Measurements from ENCODE around the gene RIC3. TPM values are rescaled to one million over a fixed set of nuclear protein-coding genes. Genes with fewer than 3 reads are reported as not detected.
"Not testable (repeated sequence)": the region's sequence is repeated elsewhere in the genome, so short reads cannot be mapped to it uniquely, and the experiment has no call there.

RIC3 gene
- total and polyA plus RNA-seq, 12 donors: 4.7 to 17.0 (median 12.5) TPM

DNA sequence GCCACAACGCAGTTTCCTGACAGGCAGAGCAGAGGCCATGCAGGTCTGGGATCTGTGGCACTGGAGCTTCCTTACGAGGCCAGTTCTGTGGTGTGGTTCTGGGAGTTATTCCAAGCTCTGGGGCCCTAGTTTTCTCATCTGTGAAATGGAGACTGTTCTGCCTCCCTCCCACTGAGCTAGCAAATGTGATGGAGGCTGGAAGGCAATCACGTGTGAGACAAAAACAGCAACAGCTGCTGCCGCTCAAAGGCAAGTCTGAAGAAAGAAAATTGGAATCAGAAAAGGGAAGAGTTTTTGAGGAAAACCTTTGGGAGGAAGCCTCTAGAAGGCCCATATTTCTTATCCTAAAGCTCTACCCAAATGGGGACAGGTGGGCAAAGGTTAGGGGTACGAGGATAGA is 8.3 kb upstream of the RIC3 start:
- DNase-seq (no peak), ATAC-seq (no peak)
- Histone ChIP-seq H3K4me1 (no peaks in the 10 kb centered on the region), H3K27me3 (peaks cover 0 to 12% (median 0%) of the 10 kb centered on the region in 7 donors), H3K36me3 (no peaks in the 10 kb centered on the region), H3K4me3 (no peak overlapping the region), H3K27ac (no peak overlapping the region), H3K9me3 (no peaks in the 10 kb centered on the region)
- intact Hi-C loops (cut with DNase I): no loop called here
- TF ChIP-seq CTCF (IDR thresholded peaks at IDR 0.05): no peak
- WGBS, 2 donors: 40 to 46% methylated on average over 5 of the region's 5 CpGs

DNA sequence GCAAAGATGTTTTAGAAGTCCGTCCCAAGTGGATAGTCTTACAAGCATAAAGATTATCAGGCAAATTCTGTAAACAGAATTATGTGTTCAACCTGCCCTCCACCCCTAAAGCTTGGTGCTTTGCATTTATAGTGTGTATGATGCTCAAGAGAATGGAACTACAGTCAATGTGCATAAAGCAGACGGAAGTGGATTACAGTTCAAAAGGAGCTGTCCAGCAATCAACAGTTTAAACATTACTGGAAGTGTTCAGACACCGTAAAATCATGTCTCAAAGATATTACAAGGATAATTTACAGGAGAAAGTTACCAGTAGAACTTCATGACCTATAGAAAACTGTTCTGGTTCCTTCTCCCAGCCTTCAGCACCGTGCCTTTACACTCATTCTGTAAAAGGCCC is 1.0 kb downstream of the RIC3 start:
- TF ChIP-seq CTCF (IDR thresholded peaks at IDR 0.05): no peak
- intact Hi-C loops (cut with DNase I): no loop called here

GRCh38 chr11:8164746-8165145 is 4.1 kb downstream of the RIC3 start:
- Histone ChIP-seq H3K27me3 (peaks cover 0 to 35% (median 18%) of the 10 kb centered on the region in 7 donors), H3K4me1 (peaks cover 0 to 15% (median 0%) of the 10 kb centered on the region in 9 donors), H3K36me3 (no peaks in the 10 kb centered on the region), H3K27ac (no peak overlapping the region), H3K9me3 (no peaks in the 10 kb centered on the region), H3K4me3 (no peak overlapping the region)
- intact Hi-C loops (cut with DNase I): no loop called here
- ATAC-seq: no peak
- TF ChIP-seq CTCF (IDR thresholded peaks at IDR 0.05): no peak
- DNase-seq: no peak

More for the DNA sequence above, 1.0 kb downstream of the RIC3 start:
- Histone ChIP-seq H3K9me3 (no peaks in the 10 kb centered on the region), H3K36me3 (no peaks in the 10 kb centered on the region), H3K4me1 (peaks cover 0 to 12% (median 0%) of the 10 kb centered on the region in 9 donors), H3K4me3 (peak overlapping the region in 8 of 10 donors; percentile 49 to 75 (median 66)), H3K27me3 (peaks cover 0 to 56% (median 31%) of the 10 kb centered on the region in 7 donors), H3K27ac (no peak overlapping the region)
- WGBS, 2 donors: 41 to 50% methylated on average over 4 of the region's 4 CpGs
- no peak for ATAC-seq
- no peak for DNase-seq

DNA sequence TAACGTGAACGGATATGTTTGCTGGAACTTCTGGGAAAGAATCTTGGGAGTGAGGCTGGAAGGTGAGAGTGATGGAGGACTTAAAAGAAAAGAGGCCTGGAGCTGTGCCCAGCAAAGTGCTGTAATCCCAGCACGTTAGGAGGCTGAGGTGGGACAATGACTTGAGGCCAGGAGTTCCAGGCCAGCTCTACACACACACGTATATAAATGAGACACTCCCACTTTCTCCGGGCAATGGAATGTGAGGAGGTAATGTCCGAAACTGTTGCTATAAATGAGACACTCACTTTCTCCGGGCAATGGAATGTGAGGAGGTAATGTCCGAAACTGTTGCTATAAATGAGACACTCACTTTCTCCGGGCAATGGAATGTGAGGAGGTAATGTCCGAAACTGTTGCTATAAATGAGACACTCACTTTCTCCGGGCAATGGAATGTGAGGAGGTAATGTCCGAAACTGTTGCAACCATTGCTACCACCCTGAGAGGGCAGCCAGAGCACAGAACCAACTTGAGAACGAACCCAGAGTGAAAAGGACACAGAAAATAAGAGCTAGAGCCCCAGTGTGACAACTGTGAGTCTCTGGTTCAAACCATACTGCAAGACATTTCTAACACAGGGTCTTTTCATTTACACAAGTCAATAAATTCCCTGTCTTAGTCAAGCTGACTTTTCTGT is 7.1 kb downstream of the RIC3 start:
- Histone ChIP-seq H3K4me3 (peak overlapping the region in 1 of 10 donors; percentile 13), H3K27ac (peak overlapping the region in 1 of 10 donors; percentile 9), H3K4me1 (peaks cover 0 to 12% (median 0%) of the 10 kb centered on the region in 9 donors)
- WGBS, 2 donors: 48 to 57% methylated on average over 11 of the region's 13 CpGs
- intact Hi-C loops (cut with DNase I); H3K36me3 ChIP-seq; DNase-seq; H3K27me3 ChIP-seq; H3K9me3 ChIP-seq: not testable (repeated sequence)
- peak in 2 of 8 donors; percentile 34 to 83 for ATAC-seq

- peak in 5 of 8 donors; percentile 60 to 86 (median 72) for ATAC-seq
- DNase-seq: no peak
- TF ChIP-seq CTCF (IDR thresholded peaks at IDR 0.05): no peak
- peak overlapping the region in 5 of 10 donors; percentile 15 to 51 (median 30) for H3K27ac ChIP-seq
- peaks cover 0 to 20% (median 0%) of the 10 kb centered on the region in 9 donors for H3K4me1 ChIP-seq
- no peaks in the 10 kb centered on the region for H3K36me3 ChIP-seq
- intact Hi-C loops (cut with DNase I): no loop called here
- no peaks in the 10 kb centered on the region for H3K9me3 ChIP-seq
- WGBS, 2 donors: 54 to 57% methylated on average over 3 of the region's 3 CpGs
- no peaks in the 10 kb centered on the region for H3K27me3 ChIP-seq
- no peak overlapping the region for H3K4me3 ChIP-seq
Observed at GRCh38 chr11:8156877-8157276, 11.9 kb downstream of the RIC3 start.
